HUDEP-2 (cell line): Measurements from ENCODE around the gene MBLAC2.

Experiments
- DNase-seq, 76 experiments: peaks; one replicate each; lab custom pipeline; 2025; ENCODE audit not compliant: unreplicated experiment in 76 of 76; lab: John Stamatoyannopoulos, UW

The MBLAC2 gene

GRCh38 chr5:90472783-90473395, 1.7 kb downstream of the MBLAC2 start:
- peak in 1 of 76 experiments; percentile 60 for DNase-seq

- no peak for DNase-seq
Observed at GRCh38 chr5:90461288-90461687, 13.3 kb downstream of the MBLAC2 start.

- DNase-seq = no peak
Observed at GRCh38 chr5:90446961-90447360, 27.6 kb downstream of the MBLAC2 start.

DNA sequence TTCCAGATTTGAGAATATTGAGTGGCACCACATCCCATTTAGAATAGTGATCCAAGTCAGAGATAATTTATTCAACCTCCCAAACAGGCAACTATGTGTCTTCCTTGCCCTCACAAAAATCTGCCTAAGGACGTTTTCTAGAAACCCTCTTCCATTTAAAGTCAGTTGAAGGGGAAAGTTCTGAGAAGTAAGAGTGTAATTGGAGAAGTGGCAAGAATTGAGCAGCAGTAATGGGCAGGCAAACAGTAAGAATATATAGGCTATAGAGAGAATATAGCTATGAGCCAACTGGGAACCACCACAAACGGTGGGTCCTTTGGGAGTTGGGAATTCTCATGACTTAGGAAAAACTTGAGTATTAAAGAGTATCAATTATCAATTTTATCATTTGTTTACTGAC, 33.9 kb downstream of the MBLAC2 start:
- DNase-seq = no peak

DNA sequence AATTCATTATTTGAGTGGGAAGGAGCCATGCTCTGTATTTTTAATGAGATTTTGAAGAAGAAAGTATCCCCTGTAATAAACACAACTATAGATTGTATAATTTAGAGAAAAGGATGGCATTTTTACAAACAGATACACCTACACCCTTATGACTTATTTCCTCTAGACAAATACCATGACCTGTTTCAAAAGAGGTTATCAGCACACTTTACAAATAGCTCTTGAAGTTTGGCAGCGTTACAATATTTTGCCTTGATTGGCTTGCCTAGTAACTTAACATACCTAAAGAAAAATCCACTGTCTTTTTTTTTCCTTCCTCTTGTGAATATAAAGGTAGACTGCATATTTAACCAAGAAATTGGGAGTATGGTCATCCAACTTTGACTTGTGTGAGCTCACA, 36.5 kb downstream of the MBLAC2 start:
- no peak for DNase-seq

DNA sequence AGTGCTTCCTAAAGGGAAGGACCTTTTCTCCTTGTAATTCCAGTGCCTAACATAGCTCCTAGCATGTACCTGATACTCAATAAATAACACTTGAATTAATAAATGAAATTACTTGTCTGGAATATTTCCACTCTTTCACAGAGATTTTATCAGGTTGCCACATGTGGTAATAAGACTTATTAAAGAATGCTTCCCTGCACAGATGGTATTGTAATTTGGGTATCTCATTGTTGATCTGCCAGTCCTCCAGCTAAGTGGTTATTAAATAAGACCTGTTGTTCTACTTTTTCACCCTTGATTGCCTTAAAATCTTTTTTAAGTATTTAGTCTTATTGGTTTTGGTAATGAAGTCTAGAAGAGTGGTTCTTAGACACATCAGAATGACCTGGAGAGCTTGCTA, 36.9 kb downstream of the MBLAC2 start:
- no peak for DNase-seq

GRCh38 chr5:90434116-90434714, 40.4 kb downstream of the MBLAC2 start:
- DNase-seq = peak in 48 of 76 experiments; percentile 1 to 58 (median 21)

- no peak for DNase-seq
Observed at GRCh38 chr5:90424245-90424644, 50.3 kb downstream of the MBLAC2 start.

DNA sequence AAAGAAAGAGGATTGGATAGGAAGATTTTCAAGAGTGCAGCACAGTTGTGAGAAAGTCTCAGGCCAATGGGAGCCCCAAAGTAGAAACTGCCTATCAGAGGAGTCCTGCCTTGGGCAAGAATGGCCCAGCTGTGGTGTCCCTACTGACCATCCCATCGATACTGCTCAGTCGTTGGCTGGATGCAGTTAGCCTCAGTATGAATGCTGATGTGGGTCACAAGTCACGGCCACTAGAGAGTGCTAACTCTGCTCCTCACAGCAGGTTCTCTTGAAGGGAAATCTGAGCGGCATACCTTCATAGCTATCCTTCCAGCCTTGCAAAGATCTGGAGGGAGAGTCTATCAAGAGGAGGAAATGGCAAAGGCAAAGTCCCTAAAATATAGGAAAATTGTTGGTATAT, 53.4 kb downstream of the MBLAC2 start:
- DNase-seq = no peak

DNA sequence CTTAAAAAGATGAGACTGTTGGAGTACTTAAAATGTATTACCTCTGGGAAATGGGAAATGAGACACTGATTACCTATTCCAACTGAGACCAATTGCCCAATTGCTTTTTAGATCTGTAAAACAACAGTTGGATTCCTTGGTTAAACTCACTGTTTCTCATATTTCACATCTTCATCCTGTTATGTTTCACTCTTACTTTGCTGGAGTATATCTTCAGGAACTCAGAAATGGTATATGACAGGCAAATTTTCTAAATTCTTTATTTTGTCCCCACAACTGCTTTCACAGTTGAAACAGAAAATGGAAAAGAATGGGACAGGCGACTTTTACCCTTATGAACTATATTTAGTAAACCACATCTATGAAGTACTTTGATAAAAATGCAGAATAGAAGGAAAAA, 56.4 kb downstream of the MBLAC2 start:
- DNase-seq = no peak

- peak in 3 of 76 experiments; percentile 17 to 32 (median 29) for DNase-seq
Observed at GRCh38 chr5:90410178-90410762, 64.3 kb downstream of the MBLAC2 start.

DNA sequence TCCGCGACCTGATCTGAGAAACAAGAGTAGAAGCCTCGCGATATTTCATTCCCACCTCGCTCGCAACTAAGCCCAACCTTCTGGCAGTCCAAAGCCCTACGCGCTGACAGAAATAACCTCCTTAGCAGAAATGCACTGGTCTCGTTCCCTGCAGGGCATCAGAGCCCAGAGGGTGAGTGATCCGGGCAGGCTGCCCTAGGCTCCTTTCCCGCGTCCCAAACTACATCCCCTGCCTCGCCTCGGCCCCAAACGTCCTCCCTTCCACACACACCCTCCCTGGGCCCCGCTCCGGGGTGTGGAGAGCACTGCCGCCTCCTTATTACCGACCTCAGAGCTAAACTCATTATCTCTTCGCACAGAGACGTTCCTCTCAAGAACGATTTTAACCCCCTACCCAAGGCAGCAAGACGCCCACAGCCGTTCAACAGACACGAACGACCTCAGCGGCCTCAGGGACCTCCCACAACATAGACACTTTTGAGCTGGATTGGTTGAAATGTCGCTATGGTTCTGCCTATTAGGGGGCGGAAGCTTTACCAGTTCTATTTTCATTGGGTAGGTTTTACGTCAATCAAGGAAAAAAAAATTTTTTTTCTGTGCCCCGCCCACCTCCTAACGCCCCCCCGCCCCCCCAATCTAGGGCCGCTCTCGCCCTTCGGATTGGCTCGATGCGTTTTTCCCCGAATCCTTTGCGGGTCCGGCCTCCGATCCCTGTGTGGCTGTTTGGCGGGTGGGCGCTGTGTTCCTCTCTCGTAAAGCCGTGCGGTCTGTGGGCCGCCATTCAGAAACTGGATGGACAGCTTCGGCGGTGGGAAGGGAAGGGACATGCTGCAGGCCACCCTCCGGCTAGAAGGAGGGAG, 65.0 kb downstream of the MBLAC2 start, which contains the start of gene CETN3:
CETN3 (minus strand) TSS at position 439 of the 860 bp plus-strand sequence; CDS start at position 344, 95 bp downstream.
- peak; percentile 20 to 98 (median 87) for DNase-seq

GRCh38 chr5:90408571-90409317, 65.8 kb downstream of the MBLAC2 start:
- DNase-seq = peak in 4 of 76 experiments; percentile 3 to 27 (median 27)
